Keratinocyte (primary cell): ENCODE measurements around the gene DNAI7. TPM values are rescaled to one million over a fixed set of nuclear protein-coding genes. Genes with fewer than 3 reads are reported as not detected.

Source experiments
- DNase-seq: peaks from one replicate; pipeline ENCODE4 v3.0.0-alpha.2; 2011; ENCODE audit warnings: low read depth, missing footprints, low spot score
- FAIRE-seq: peaks from 2 replicates; lab custom pipeline; 2011; peaks lifted over from hg19 to GRCh38; lab: Jason Lieb, UNC
- H2AFZ ChIP-seq: 2 replicates; pipeline ENCODE4 v1.6.0; 2012; ENCODE audit warnings: low read length, control low read depth, inconsistent platforms; ENCODE audit not compliant: control insufficient read depth
- H3K27ac ChIP-seq: 2 replicates; pipeline ENCODE4 v1.5.1; 2011; ENCODE audit warnings: low read length; ENCODE audit not compliant: control insufficient read depth, insufficient read depth
- H3K27me3 ChIP-seq: 3 replicates; pipeline ENCODE4 v1.6.0; 2011; ENCODE audit warnings: low read length; ENCODE audit not compliant: control insufficient read depth, insufficient read depth; ENCODE audit errors: extremely low read depth
- H3K36me3 ChIP-seq, 2 experiments: 2 replicates in 1 of 2; 3 replicates in 1 of 2; pipeline ENCODE4 v1.5.1; 2011; ENCODE audit warnings: low read length in 2 of 2, mild to moderate bottlenecking in 1 of 2; ENCODE audit not compliant: control insufficient read depth in 2 of 2, insufficient read depth in 2 of 2; ENCODE audit errors: extremely low read depth in 1 of 2
- H3K4me1 ChIP-seq: 3 replicates; pipeline ENCODE4 v1.5.1; 2011; ENCODE audit warnings: low read length; ENCODE audit not compliant: control insufficient read depth, insufficient read depth; ENCODE audit errors: extremely low read depth
- H3K4me2 ChIP-seq: 3 replicates; pipeline ENCODE4 v1.6.0; 2011; ENCODE audit warnings: low read depth, low read length; ENCODE audit not compliant: control insufficient read depth, insufficient read depth; ENCODE audit errors: extremely low read depth
- H3K4me3 ChIP-seq, 3 experiments: fragments of 200-600 bp in 1 of 3; sonication (generic) in 1 of 3; 2 replicates in 2 of 3; 3 replicates in 1 of 3; pipeline ENCODE4 v1.5.1; 2011 to 2016; ENCODE audit warnings: low read length in 3 of 3, mild to moderate bottlenecking in 3 of 3, control low read depth in 2 of 3, inconsistent platforms in 1 of 3, low read depth in 1 of 3, mixed read lengths in 1 of 3, mixed run types in 1 of 3, moderate library complexity in 1 of 3; ENCODE audit not compliant: control insufficient read depth in 2 of 3, insufficient read depth in 2 of 3; ENCODE audit errors: extremely low read depth in 1 of 3
- H3K79me2 ChIP-seq: 2 replicates; pipeline ENCODE4 v1.6.0; 2012; ENCODE audit warnings: low read length; ENCODE audit not compliant: control insufficient read depth, insufficient read depth
- H3K9ac ChIP-seq: 3 replicates; pipeline ENCODE4 v1.6.0; 2011; ENCODE audit warnings: low read length; ENCODE audit not compliant: control insufficient read depth, insufficient read depth; ENCODE audit errors: extremely low read depth
- H3K9me1 ChIP-seq: 3 replicates; pipeline ENCODE4 v1.6.0; 2011; ENCODE audit warnings: low read length; ENCODE audit not compliant: control insufficient read depth, insufficient read depth; ENCODE audit errors: extremely low read depth
- H3K9me3 ChIP-seq: 2 replicates; pipeline ENCODE4 v1.5.1; 2012; ENCODE audit warnings: low read depth, low read length; ENCODE audit not compliant: control insufficient read depth
- H4K20me1 ChIP-seq: 3 replicates; pipeline ENCODE4 v1.6.0; 2011; ENCODE audit warnings: low read length; ENCODE audit not compliant: control insufficient read depth, insufficient read depth; ENCODE audit errors: extremely low read depth
- EZH2 ChIP-seq: IDR thresholded peaks from one replicate; pipeline ENCODE4 v1.6.1; 2012; ENCODE audit warnings: inconsistent platforms, mild to moderate bottlenecking, low read length, moderate library complexity
- dilution Hi-C: fragments of 300-500 bp; cut with MboI; formaldehyde crosslinking; loops from one replicate; pipeline ENCODE4 v1.7.0; 2020; ENCODE audit warnings: low sequenced_read_pairs; ENCODE audit not compliant: extremely low pct_ligation_motif_present
- polyA plus RNA-seq, 5 experiments: library from polyadenylated mRNA; depleted of rRNA in 3 of 5; stranded (reverse) in 3 of 5; stranded (forward) in 1 of 5; unstranded in 1 of 5; fragments of >200 nt; gene quantifications; 1 replicate in 1 of 5; 2 replicates in 3 of 5; 3 replicates in 1 of 5; pipeline versions ENCODE4 v1.2.1 to v1.2.3, GENCODE V29; 2011 to 2012; ENCODE audit warnings: missing spikeins in 2 of 5, low read depth in 1 of 5, low replicate concordance in 1 of 5
- TF ChIP-seq, protein P1 (sequence below), 3 experiments: IDR thresholded peaks in 1 of 3; conservative IDR thresholded peaks in 1 of 3; optimal IDR thresholded peaks in 1 of 3; 2 replicates in 2 of 3; 3 replicates in 1 of 3; pipeline versions ENCODE3 to v1.5.1; 2011; ENCODE audit warnings: low read length in 3 of 3, mild to moderate bottlenecking in 3 of 3, moderate library complexity in 2 of 3, control low read depth in 1 of 3, inconsistent platforms in 1 of 3; ENCODE audit not compliant: insufficient read depth in 2 of 3; ENCODE audit errors: extremely low read depth in 1 of 3

The DNAI7 gene
- polyA plus RNA-seq, 1 donor (not counting 4 experiments of a cell fraction or from before 2014, with no cell fraction given): 0.10 TPM

- Histone ChIP-seq H3K9ac (no peak overlapping the region), H3K27me3 (no peaks in the 10 kb centered on the region), H3K79me2 (no peaks in the 10 kb centered on the region), H4K20me1 (no peaks in the 10 kb centered on the region), H3K4me1 (no peaks in the 10 kb centered on the region), H3K4me2 (no peak overlapping the region), H2AFZ (no peak overlapping the region), H3K36me3 (peaks cover 0 to 10% of the 10 kb centered on the region in 2 experiments), H3K4me3 (no peak overlapping the region), H3K27ac (no peak overlapping the region), H3K9me1 (no peaks in the 10 kb centered on the region), H3K9me3 (no peaks in the 10 kb centered on the region)
- dilution Hi-C loops: no loop called here
- no peak for FAIRE-seq
- TF ChIP-seq EZH2: no peak
- TF ChIP-seq, protein P1, sequence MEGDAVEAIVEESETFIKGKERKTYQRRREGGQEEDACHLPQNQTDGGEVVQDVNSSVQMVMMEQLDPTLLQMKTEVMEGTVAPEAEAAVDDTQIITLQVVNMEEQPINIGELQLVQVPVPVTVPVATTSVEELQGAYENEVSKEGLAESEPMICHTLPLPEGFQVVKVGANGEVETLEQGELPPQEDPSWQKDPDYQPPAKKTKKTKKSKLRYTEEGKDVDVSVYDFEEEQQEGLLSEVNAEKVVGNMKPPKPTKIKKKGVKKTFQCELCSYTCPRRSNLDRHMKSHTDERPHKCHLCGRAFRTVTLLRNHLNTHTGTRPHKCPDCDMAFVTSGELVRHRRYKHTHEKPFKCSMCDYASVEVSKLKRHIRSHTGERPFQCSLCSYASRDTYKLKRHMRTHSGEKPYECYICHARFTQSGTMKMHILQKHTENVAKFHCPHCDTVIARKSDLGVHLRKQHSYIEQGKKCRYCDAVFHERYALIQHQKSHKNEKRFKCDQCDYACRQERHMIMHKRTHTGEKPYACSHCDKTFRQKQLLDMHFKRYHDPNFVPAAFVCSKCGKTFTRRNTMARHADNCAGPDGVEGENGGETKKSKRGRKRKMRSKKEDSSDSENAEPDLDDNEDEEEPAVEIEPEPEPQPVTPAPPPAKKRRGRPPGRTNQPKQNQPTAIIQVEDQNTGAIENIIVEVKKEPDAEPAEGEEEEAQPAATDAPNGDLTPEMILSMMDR (optimal IDR thresholded peaks at IDR 0.05 in 1 of 3, IDR thresholded peaks at IDR 0.05 in 1 of 3, conservative IDR thresholded peaks at IDR 0.05 in 1 of 3; ENCODE audit: extremely low read depth in 1 of 3, insufficient read depth in 2 of 3, low read length in 3 of 3): no peak
- no peak for DNase-seq
Measured at GRCh38 chr12:25207846-25208245, 12.9 kb upstream of the DNAI7 start.

DNA sequence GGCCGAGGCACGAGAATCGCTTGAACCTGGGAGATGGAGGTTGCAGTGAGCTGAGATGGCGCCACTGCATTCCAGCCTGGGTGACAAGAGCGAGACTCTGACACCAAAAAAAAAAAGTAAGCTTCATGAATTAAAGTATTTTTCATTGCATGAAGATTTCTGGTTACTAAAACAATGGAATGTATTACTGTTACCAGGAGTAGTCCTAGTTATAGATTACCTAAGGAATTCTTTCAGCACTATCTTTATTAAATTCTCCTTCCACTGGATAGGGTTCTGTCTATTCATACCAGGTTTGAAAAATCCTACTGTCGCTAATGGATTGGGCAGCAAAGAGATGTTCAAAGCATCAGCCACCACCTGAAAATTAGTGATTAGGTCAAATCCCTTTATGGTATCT lies 12.5 kb upstream of the DNAI7 start:
- TF ChIP-seq EZH2: no peak
- TF ChIP-seq, protein P1 (optimal IDR thresholded peaks at IDR 0.05 in 1 of 3, IDR thresholded peaks at IDR 0.05 in 1 of 3, conservative IDR thresholded peaks at IDR 0.05 in 1 of 3; ENCODE audit: extremely low read depth in 1 of 3, insufficient read depth in 2 of 3, low read length in 3 of 3): no peak
- Histone ChIP-seq H2AFZ (no peak overlapping the region), H3K79me2 (no peaks in the 10 kb centered on the region), H3K4me3 (no peak overlapping the region), H3K9me3 (no peaks in the 10 kb centered on the region), H3K27me3 (no peaks in the 10 kb centered on the region), H3K27ac (no peak overlapping the region), H3K4me2 (no peak overlapping the region), H3K9me1 (no peaks in the 10 kb centered on the region), H3K9ac (no peak overlapping the region), H3K36me3 (peaks cover 0 to 10% of the 10 kb centered on the region in 2 experiments), H3K4me1 (no peaks in the 10 kb centered on the region), H4K20me1 (no peaks in the 10 kb centered on the region)
- dilution Hi-C loops: no loop called here
- DNase-seq: no peak
- FAIRE-seq: no peak
